K562 (cell line): ENCODE results near the gene PPP1R36.

ENCODE experiments used
- ELF4 ChIP-seq: fragments of 450-650 bp; formaldehyde crosslinking; IDR thresholded peaks from 2 replicates; pipeline ENCODE4 v1.4.0; 2022; ENCODE audit warnings: missing genetic modification characterization
- FOXJ3 ChIP-seq: sonication (generic); formaldehyde crosslinking; IDR thresholded peaks from 2 replicates; pipeline ENCODE4 v1.4.0; 2020; ENCODE audit warnings: mild to moderate bottlenecking, missing genetic modification reagents
- FOXM1 ChIP-seq, 2 experiments: fragments of 450-650 bp in 1 of 2; sonication (generic) in 1 of 2; formaldehyde crosslinking in 1 of 2; IDR thresholded peaks; 2 replicates each; pipeline versions ENCODE4 v1.6.1 to v1.9.0; 2017 to 2022; ENCODE audit warnings: low read depth in 2 of 2, mild to moderate bottlenecking in 2 of 2, missing genetic modification reagents in 1 of 2, moderate library complexity in 1 of 2
- JUND ChIP-seq, 2 experiments: IDR thresholded peaks; 2 replicates in 1 of 2; 3 replicates in 1 of 2; pipeline ENCODE4 v1.6.1; 2011; ENCODE audit warnings: borderline replicate concordance in 2 of 2, low read depth in 2 of 2, low read length in 2 of 2, improper control_type of control experiment in 1 of 2, missing biosample characterization in 1 of 2, missing genetic modification characterization in 1 of 2, missing genetic modification reagents in 1 of 2
- MAZ ChIP-seq, 2 experiments: fragments of 450-650 bp in 1 of 2; sonication (generic) in 1 of 2; formaldehyde crosslinking; IDR thresholded peaks in 1 of 2; conservative IDR thresholded peaks in 1 of 2; 2 replicates each; pipeline versions ENCODE4 v1.4.0 to v1.5.0; 2020; ENCODE audit warnings: mild to moderate bottlenecking in 1 of 2, missing genetic modification reagents in 1 of 2
- PCBP1 ChIP-seq: fragments of 200-400 bp; formaldehyde crosslinking; IDR thresholded peaks from 2 replicates; pipeline ENCODE4 v1.6.1; 2018; ENCODE audit warnings: mild to moderate bottlenecking, low read depth, low read length; ENCODE audit not compliant: poor library complexity, severe bottlenecking
- POLR2A ChIP-seq: fragments of 450-650 bp; conservative IDR thresholded peaks from 2 replicates; pipeline ENCODE4 v1.6.1; 2016
- TAF1 ChIP-seq: IDR thresholded peaks from 2 replicates; pipeline ENCODE4 v1.6.1; 2011; ENCODE audit warnings: mild to moderate bottlenecking, low read length, moderate library complexity; ENCODE audit not compliant: insufficient read depth, control insufficient read depth, severe bottlenecking; ENCODE audit errors: extremely low read depth
- ZBTB8A ChIP-seq: fragments of 450-650 bp; IDR thresholded peaks from 2 replicates; pipeline ENCODE4 v1.6.1; 2018; ENCODE audit warnings: mild to moderate bottlenecking, moderate library complexity; ENCODE audit not compliant: partially characterized antibody
- ZNF232 ChIP-seq: sonication (generic); formaldehyde crosslinking; IDR thresholded peaks from 2 replicates; pipeline ENCODE4 v1.8.0; 2022; ENCODE audit warnings: mild to moderate bottlenecking, missing genetic modification reagents
- ZNF274 ChIP-seq: IDR thresholded peaks from 2 replicates; pipeline ENCODE4 v1.6.1; 2011; ENCODE audit warnings: low read depth, mild to moderate bottlenecking, low read length, moderate library complexity, borderline replicate concordance
- ZNF282 ChIP-seq: sonication (generic); formaldehyde crosslinking; IDR thresholded peaks from 2 replicates; pipeline ENCODE4 v1.8.1; 2023; ENCODE audit warnings: missing genetic modification reagents
- TF ChIP-seq, protein P1 (sequence below), 3 experiments: IDR thresholded peaks in 2 of 3; conservative IDR thresholded peaks in 1 of 3; 2 replicates each; pipeline ENCODE4 v1.5.1; 2011 to 2012; ENCODE audit warnings: low read length in 3 of 3, mild to moderate bottlenecking in 3 of 3, control low read depth in 2 of 3, improper control_type of control experiment in 1 of 3, inconsistent platforms in 1 of 3, low read depth in 1 of 3, mixed read lengths in 1 of 3, moderate library complexity in 1 of 3; ENCODE audit not compliant: insufficient read depth in 2 of 3
- TF ChIP-seq, protein P2 (sequence below): fragments of 200-800 bp; sonication (Bioruptor generic); IDR thresholded peaks from 2 replicates; pipeline ENCODE4 v1.6.1; 2016; ENCODE audit warnings: missing genetic modification characterization, missing compliant biosample characterization

DNA sequence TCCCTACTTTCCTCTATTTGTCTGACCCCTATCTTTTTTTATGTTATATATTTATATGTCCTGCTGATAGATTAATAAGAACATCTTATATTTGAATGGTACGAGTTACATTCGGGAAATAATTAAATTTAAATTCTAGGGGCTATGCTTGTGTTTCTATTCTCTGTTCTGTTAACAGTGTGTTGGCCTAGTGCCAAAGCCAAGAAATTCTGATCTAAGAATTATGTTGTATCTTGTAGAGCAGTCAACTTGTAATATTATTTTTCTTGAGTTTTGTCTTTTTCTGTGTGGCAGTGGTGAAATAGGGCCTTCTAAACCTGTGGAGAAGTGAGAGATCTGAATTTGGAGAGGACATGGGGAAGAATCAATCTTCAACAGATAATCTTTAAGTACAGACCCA is 18.2 kb upstream of the PPP1R36 start:
- TF ChIP-seq, protein P1, sequence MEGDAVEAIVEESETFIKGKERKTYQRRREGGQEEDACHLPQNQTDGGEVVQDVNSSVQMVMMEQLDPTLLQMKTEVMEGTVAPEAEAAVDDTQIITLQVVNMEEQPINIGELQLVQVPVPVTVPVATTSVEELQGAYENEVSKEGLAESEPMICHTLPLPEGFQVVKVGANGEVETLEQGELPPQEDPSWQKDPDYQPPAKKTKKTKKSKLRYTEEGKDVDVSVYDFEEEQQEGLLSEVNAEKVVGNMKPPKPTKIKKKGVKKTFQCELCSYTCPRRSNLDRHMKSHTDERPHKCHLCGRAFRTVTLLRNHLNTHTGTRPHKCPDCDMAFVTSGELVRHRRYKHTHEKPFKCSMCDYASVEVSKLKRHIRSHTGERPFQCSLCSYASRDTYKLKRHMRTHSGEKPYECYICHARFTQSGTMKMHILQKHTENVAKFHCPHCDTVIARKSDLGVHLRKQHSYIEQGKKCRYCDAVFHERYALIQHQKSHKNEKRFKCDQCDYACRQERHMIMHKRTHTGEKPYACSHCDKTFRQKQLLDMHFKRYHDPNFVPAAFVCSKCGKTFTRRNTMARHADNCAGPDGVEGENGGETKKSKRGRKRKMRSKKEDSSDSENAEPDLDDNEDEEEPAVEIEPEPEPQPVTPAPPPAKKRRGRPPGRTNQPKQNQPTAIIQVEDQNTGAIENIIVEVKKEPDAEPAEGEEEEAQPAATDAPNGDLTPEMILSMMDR (IDR thresholded peaks at IDR 0.05 in 2 of 3, conservative IDR thresholded peaks at IDR 0.05 in 1 of 3; ENCODE audit: insufficient read depth in 2 of 3, low read depth in 1 of 3, low read length in 3 of 3): no peak
- TF ChIP-seq ZBTB8A (no peak), ZNF232 (CRISPR knock-in tag) (no peak), TAF1 (no peak), FOXJ3 (CRISPR knock-in tag) (no peak), ZNF282 (no peak), JUND (IDR thresholded peaks at IDR 0.05; ENCODE audit: borderline replicate concordance, low read depth, low read length) (no peak), JUND (tag; IDR thresholded peaks at IDR 0.05; ENCODE audit: borderline replicate concordance, low read depth, low read length) (no peak), ELF4 (CRISPR knock-in tag) (no peak), MAZ (CRISPR knock-in tag; conservative IDR thresholded peaks at IDR 0.05 in 1 of 2, IDR thresholded peaks at IDR 0.05 in 1 of 2) (no peak), FOXM1 (IDR thresholded peaks at IDR 0.05; ENCODE audit: low read depth) (no peak), FOXM1 (CRISPR knock-in tag; IDR thresholded peaks at IDR 0.05; ENCODE audit: low read depth) (no peak), POLR2A (no peak), PCBP1 (no peak), ZNF274 (no peak)
- TF ChIP-seq, protein P2, sequence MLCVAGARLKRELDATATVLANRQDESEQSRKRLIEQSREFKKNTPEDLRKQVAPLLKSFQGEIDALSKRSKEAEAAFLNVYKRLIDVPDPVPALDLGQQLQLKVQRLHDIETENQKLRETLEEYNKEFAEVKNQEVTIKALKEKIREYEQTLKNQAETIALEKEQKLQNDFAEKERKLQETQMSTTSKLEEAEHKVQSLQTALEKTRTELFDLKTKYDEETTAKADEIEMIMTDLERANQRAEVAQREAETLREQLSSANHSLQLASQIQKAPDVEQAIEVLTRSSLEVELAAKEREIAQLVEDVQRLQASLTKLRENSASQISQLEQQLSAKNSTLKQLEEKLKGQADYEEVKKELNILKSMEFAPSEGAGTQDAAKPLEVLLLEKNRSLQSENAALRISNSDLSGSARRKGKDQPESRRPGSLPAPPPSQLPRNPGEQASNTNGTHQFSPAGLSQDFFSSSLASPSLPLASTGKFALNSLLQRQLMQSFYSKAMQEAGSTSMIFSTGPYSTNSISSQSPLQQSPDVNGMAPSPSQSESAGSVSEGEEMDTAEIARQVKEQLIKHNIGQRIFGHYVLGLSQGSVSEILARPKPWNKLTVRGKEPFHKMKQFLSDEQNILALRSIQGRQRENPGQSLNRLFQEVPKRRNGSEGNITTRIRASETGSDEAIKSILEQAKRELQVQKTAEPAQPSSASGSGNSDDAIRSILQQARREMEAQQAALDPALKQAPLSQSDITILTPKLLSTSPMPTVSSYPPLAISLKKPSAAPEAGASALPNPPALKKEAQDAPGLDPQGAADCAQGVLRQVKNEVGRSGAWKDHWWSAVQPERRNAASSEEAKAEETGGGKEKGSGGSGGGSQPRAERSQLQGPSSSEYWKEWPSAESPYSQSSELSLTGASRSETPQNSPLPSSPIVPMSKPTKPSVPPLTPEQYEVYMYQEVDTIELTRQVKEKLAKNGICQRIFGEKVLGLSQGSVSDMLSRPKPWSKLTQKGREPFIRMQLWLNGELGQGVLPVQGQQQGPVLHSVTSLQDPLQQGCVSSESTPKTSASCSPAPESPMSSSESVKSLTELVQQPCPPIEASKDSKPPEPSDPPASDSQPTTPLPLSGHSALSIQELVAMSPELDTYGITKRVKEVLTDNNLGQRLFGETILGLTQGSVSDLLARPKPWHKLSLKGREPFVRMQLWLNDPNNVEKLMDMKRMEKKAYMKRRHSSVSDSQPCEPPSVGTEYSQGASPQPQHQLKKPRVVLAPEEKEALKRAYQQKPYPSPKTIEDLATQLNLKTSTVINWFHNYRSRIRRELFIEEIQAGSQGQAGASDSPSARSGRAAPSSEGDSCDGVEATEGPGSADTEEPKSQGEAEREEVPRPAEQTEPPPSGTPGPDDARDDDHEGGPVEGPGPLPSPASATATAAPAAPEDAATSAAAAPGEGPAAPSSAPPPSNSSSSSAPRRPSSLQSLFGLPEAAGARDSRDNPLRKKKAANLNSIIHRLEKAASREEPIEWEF (CRISPR knock-in tag): no peak
